Activated CD4-positive, alpha-beta T cell treated with anti-CD3 and anti-CD28 coated beads, Interleukin-2, amount 10 ng/mL, durations not matched to agents 24 days and 14 days (primary cell): ENCODE measurements around the gene EIF1AX. TPM values are rescaled to one million over a fixed set of nuclear protein-coding genes. Genes with fewer than 3 reads are reported as not detected.
"Not testable (repeated sequence)": the region's sequence is repeated elsewhere in the genome, so short reads cannot be mapped to it uniquely, and the experiment has no call there.

ENCODE experiments used
- DNase-seq: peaks from one replicate; pipeline ENCODE4 v3.0.0; 2022
- H3K27ac Mint-ChIP-seq: one replicate; pipeline ENCODE4 v1.8.0; 2022; ENCODE audit warnings: mild to moderate bottlenecking, mixed read lengths
- H3K27me3 Mint-ChIP-seq: one replicate; pipeline ENCODE4 v1.8.0; 2022; ENCODE audit warnings: mixed read lengths
- H3K36me3 Mint-ChIP-seq: one replicate; pipeline ENCODE4 v1.8.0; 2022; ENCODE audit warnings: low read depth, mild to moderate bottlenecking, mixed read lengths
- H3K4me1 Mint-ChIP-seq: one replicate; pipeline ENCODE4 v1.8.0; 2021; ENCODE audit warnings: mixed read lengths
- H3K4me3 Mint-ChIP-seq: one replicate; pipeline ENCODE4 v1.8.0; 2022; ENCODE audit warnings: mild to moderate bottlenecking, moderate library complexity, mixed read lengths
- H3K9me3 Mint-ChIP-seq: one replicate; pipeline ENCODE4 v1.8.0; 2021; ENCODE audit warnings: mixed read lengths
- intact Hi-C: fragments of 100-400 bp; cut with micrococcal nuclease; formaldehyde crosslinking; loops from one replicate; pipeline ENCODE4 v1.15.1; 2023
- total RNA-seq: library from RNA; stranded (reverse); gene quantifications from 2 replicates; pipeline ENCODE4 v1.2.3, GENCODE V29; 2022

The EIF1AX gene
- total RNA-seq, 1 donor from 2014 or later, result 118 TPM

DNA sequence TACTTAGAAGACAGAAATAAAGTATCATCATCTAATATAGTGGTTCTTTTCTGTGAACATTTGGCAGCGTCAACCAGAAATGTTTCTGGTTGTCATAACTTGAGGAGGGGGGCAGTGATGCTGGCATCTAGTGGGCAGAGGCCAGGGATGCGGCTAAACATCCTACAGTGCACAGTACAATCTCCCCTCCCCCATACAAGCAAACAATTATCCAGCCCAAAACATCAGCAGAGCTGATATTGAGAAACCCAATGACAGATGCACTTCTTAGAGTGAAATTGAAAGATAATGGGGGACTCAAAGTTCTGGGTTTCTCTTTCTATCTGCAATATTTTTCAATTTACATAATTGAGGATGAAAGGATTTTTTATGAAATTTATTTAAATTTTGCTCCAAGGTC lies 1.9 kb upstream of the EIF1AX start:
- peaks cover 17% of the 10 kb centered on the region for H3K4me1 Mint-ChIP-seq
- DNase-seq, result no peak
- intact Hi-C loops, result loop anchor here (5.0 kb wide), 1 partner anchor 124 kb away; the partner anchor contains the start of gene RPS6KA3
- no peaks in the 10 kb centered on the region for H3K27me3 Mint-ChIP-seq
- no peak overlapping the region for H3K4me3 Mint-ChIP-seq
- peaks cover 19% of the 10 kb centered on the region for H3K36me3 Mint-ChIP-seq
- no peaks in the 10 kb centered on the region for H3K9me3 Mint-ChIP-seq
- no peak overlapping the region for H3K27ac Mint-ChIP-seq

DNA sequence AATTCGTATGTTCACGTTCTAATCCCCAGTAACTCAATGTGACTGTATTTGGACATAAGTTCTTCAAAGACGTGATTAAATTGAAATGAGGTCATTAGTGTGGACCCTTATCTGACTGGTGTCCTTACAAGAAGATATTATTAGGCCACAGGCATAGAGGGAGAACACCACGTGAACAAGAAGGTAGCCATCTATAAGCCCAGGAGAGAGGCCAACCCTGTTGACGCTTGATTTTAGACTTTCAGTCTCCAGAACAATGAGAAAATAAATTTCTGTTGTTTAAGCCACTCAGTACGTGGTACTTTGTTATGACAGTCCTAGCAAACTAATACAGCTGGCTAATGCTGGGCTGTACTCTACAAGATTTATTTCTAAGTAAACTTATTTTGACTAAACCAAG lies 1.5 kb upstream of the EIF1AX start:
- intact Hi-C loops, result loop anchor here (5.0 kb wide), 1 partner anchor 124 kb away; the partner anchor contains the start of gene RPS6KA3
- no peak for DNase-seq
- peak overlapping the region; percentile 51 for H3K4me3 Mint-ChIP-seq
- H3K27ac Mint-ChIP-seq, result peak overlapping the region; percentile 65
- H3K36me3 Mint-ChIP-seq, result peaks cover 18% of the 10 kb centered on the region
- no peaks in the 10 kb centered on the region for H3K9me3 Mint-ChIP-seq
- no peaks in the 10 kb centered on the region for H3K27me3 Mint-ChIP-seq
- H3K4me1 Mint-ChIP-seq, result peaks cover 17% of the 10 kb centered on the region

DNA sequence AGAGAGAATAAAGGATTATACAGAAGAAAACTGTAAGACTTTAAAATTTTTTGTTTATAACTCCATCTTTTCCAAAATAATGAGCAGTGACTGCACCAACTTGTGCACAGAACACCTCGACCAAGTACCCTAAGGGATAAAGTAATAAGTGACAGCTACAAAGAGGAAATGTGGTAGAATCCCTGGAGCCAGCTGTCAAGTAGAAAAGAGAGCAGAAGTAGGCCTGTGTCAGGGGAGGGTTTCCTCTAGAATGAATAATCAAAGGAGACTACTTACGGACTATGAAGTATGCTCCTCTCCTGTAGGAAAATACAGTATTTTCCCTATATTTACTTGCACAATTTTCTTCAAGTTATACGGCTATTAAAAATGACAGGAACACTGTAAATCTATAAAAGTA lies 1.2 kb downstream of the EIF1AX start:
- H3K4me1 Mint-ChIP-seq, result peaks cover 25% of the 10 kb centered on the region
- H3K27me3 Mint-ChIP-seq, result no peaks in the 10 kb centered on the region
- peaks cover 35% of the 10 kb centered on the region for H3K36me3 Mint-ChIP-seq
- no peak for DNase-seq
- peak overlapping the region; percentile 11 for H3K27ac Mint-ChIP-seq
- peak overlapping the region; percentile 88 for H3K4me3 Mint-ChIP-seq
- H3K9me3 Mint-ChIP-seq, result no peaks in the 10 kb centered on the region
- intact Hi-C loops, result loop anchor here (5.0 kb wide), 1 partner anchor 127 kb away; the partner anchor contains the start of gene RPS6KA3

DNA sequence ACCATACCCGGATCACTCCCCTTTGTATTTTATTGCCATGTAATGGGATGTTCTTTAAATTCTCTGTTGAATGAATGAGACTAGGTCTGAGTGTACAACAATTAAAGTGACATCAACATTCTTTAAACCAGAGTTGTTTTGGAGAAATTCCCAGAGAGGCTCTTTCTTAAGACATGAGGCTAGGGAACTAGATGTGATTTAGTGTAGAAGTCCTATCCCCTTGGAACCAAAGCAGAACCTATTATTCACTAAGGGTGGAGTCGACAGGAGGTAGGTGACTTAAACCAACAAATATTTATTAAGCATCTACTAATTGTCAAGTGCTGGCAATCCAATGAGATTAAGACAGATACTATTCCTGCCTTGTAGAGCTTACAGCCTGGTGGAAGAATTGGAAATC lies 1.7 kb downstream of the EIF1AX start:
- Mint-ChIP-seq H3K4me1 (peaks cover 24% of the 10 kb centered on the region), H3K36me3 (peaks cover 35% of the 10 kb centered on the region), H3K27ac (no peak overlapping the region), H3K9me3 (no peaks in the 10 kb centered on the region), H3K27me3 (no peaks in the 10 kb centered on the region), H3K4me3 (peak overlapping the region; percentile 88)
- intact Hi-C loops, result loop anchor here (5.0 kb wide), 1 partner anchor 127 kb away; the partner anchor contains the start of gene RPS6KA3
- no peak for DNase-seq

DNA sequence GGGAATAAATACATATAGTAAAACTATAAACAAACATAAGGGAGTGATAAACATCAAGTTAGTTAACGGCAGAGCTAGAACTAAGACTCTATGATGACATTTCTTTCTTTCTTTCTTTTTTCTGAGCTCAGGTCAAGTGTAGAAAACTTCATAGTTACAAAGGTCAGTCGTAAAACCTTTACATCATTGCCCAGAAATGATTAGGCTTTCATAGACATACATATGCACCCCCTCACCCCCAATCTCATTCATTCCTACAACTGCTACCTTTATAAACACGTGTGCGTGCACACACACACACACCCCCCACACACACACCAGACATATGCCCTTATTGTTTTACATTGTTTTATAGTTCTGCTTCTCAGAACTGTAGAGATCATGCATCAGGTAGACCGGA lies 5.7 kb downstream of the EIF1AX start:
- intact Hi-C loops, result no loop called here
- H3K27me3 Mint-ChIP-seq, result no peaks in the 10 kb centered on the region
- no peak overlapping the region for H3K4me3 Mint-ChIP-seq
- DNase-seq, result no peak
- no peak overlapping the region for H3K27ac Mint-ChIP-seq
- H3K4me1 Mint-ChIP-seq, result peaks cover 17% of the 10 kb centered on the region
- H3K36me3 Mint-ChIP-seq, result peaks cover 46% of the 10 kb centered on the region
- H3K9me3 Mint-ChIP-seq, result no peaks in the 10 kb centered on the region

DNA sequence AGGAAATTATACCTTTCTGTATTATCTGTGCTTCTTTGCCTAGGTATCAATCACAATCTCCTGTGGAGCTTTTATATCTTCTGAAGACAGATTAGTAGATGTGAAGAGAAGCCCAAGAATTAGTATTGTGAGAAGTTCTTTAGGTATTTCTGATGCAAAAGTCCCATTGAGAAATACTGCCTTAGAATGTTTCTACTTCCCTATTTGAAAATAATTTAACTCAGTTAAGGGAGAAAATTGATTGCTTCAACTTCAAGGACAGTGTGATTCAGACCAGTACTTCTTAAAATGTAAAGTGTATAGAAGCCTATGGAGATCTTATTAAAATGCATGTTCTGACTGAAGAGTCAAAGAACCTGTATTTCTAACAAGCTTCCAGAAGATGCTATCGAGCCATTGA lies 9.0 kb downstream of the EIF1AX start:
- Mint-ChIP-seq H3K27me3 (no peaks in the 10 kb centered on the region), H3K4me3 (no peak overlapping the region), H3K9me3 (no peaks in the 10 kb centered on the region), H3K36me3 (peaks cover 36% of the 10 kb centered on the region), H3K27ac (no peak overlapping the region), H3K4me1 (peaks cover 10% of the 10 kb centered on the region)
- intact Hi-C loops, result no loop called here
- no peak for DNase-seq

DNA sequence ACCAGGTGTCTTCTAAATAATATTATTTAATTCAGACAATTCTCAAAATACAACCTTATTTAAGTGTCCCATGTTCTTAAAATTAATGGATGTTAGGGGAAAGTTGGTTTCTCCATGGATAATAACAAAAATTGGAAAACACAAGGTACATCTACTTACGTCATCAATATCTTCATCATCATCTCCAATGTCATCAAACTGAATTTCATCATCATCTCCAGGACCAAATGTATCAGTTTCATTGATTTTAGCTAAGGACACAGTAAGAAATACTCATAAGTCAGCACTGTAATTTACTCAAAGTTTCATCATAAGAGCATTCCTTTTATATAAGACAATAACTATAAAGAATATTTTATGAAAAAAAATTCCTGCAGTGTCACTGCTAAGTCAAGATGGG lies 11.3 kb downstream of the EIF1AX start:
- Mint-ChIP-seq H3K9me3 (no peaks in the 10 kb centered on the region), H3K27me3 (no peaks in the 10 kb centered on the region), H3K4me3 (no peak overlapping the region), H3K36me3 (peaks cover 17% of the 10 kb centered on the region), H3K27ac (no peak overlapping the region), H3K4me1 (peaks cover 2% of the 10 kb centered on the region)
- DNase-seq, result no peak
- intact Hi-C loops, result no loop called here

DNA sequence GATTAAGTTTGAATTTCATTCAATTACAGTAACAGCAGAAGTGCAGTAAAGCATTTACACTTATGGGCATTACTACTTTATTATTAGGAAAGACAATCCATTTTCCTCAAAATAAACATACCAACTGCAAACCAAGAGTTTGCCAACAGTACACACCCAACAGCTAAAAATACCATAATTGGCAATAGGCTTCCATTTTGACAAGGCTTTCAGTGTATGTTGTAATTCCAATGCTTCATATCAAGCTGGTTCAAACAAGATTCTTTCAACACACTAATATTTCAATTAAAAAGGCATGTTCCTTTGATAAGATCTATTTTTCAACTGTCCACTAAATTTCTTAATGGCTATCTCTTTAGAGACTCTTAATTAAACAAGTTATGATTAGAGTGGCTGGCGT lies 12.1 kb downstream of the EIF1AX start:
- intact Hi-C loops, result loop anchor here (10.0 kb wide), 1 partner anchor 225 kb away; no protein-coding TSS in a partner anchor
- Mint-ChIP-seq H3K4me1 (peaks cover 2% of the 10 kb centered on the region), H3K4me3 (no peak overlapping the region), H3K9me3 (no peaks in the 10 kb centered on the region), H3K27me3 (no peaks in the 10 kb centered on the region), H3K36me3 (peaks cover 22% of the 10 kb centered on the region), H3K27ac (no peak overlapping the region)
- no peak for DNase-seq

DNA sequence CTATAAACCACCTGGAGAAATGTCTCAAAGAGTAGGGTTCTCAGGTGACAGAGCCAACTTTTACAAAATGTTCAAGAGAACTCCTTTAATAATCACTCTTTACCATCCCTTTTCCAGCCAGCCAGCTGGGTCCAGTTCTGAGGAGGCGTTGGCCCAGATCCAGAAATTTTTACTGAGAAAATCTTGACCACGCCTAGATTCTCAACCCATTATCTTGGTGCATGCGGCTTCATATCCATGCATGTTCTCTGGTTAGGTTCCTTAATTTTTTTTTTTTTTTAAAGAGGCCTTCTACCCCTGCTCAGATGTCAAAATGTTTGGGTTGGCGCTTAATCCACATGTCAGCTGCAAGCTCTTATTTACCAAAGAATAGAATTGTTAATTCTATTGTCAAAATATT lies 13.0 kb downstream of the EIF1AX start:
- Mint-ChIP-seq H3K4me1 (peaks cover 2% of the 10 kb centered on the region), H3K27ac (no peak overlapping the region), H3K36me3 (peaks cover 20% of the 10 kb centered on the region), H3K4me3 (no peak overlapping the region), H3K27me3 (no peaks in the 10 kb centered on the region), H3K9me3 (no peaks in the 10 kb centered on the region)
- intact Hi-C loops, result loop anchor here (10.0 kb wide), 1 partner anchor 224 kb away; no protein-coding TSS in a partner anchor
- no peak for DNase-seq

DNA sequence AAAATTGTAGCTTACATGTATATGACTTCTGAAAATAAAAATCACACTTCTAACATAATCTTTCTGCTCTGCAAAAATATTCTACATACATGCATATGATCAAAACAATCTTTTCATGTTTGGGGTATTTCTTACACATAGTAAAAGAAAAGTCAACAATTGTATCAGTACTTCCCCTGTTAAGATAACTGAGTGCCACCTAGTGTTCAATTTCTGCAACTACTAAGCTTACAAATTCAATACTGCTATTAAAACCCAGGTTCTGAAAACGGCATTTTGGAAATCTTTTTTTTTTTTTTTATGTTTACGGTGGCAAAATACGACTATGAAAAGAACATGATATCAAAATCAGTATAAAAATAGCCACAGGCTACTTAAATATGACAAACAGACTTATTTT lies 14.2 kb downstream of the EIF1AX start:
- intact Hi-C loops, result loop anchor here (10.0 kb wide), 1 partner anchor 223 kb away; no protein-coding TSS in a partner anchor
- H3K27me3 Mint-ChIP-seq, H3K27ac Mint-ChIP-seq, DNase-seq, H3K9me3 Mint-ChIP-seq, H3K4me3 Mint-ChIP-seq, H3K4me1 Mint-ChIP-seq: not testable (repeated sequence)
- peaks cover 14% of the 10 kb centered on the region for H3K36me3 Mint-ChIP-seq

DNA sequence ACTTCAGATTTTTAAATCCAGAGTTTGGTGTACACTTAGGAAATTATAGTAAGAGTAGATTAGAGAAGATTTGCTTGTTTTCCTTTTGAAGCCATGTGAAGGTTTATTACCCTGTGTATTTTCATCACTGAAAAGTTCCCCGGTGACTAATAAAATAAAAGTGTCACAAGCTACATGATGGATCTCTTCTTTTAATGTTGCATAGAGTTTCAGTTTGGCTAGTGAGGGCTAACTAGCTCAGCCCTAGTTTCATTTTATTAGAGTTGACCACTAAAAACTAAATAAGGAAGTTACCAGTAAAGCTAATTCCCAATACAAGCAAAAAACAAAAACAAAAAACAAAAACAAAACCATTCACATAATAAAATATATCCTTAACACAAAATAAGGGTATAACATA lies 14.8 kb downstream of the EIF1AX start:
- intact Hi-C loops, result loop anchor here (10.0 kb wide), 1 partner anchor 222 kb away; no protein-coding TSS in a partner anchor
- not testable (repeated sequence) for H3K27me3 Mint-ChIP-seq, DNase-seq, H3K4me3 Mint-ChIP-seq, H3K4me1 Mint-ChIP-seq, H3K27ac Mint-ChIP-seq, H3K9me3 Mint-ChIP-seq
- peaks cover 13% of the 10 kb centered on the region for H3K36me3 Mint-ChIP-seq

DNA sequence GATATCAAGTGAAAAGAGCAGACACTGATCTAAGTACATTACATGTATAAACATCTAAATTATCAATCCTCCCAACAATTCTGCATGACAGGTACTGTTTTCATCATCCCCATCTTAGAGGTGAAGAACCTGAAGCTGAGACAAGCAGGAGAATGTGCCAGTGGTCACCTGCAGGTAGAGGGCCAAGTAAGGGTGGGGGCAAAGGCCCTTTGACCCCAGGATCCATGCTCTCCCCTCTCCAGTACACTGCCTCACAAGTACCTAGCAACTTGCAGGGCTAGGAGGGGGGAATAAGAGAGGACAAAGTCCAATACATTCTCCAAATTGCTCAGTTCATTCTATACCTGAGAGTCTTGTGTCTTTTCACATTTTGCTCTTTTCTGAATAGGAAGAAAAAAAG lies 16.7 kb downstream of the EIF1AX start:
- intact Hi-C loops, result loop anchor here (10.0 kb wide), 1 partner anchor 220 kb away; no protein-coding TSS in a partner anchor
- no peak for DNase-seq
- Mint-ChIP-seq H3K4me1 (no peaks in the 10 kb centered on the region), H3K27me3 (no peaks in the 10 kb centered on the region), H3K9me3 (no peaks in the 10 kb centered on the region), H3K36me3 (peaks cover 10% of the 10 kb centered on the region), H3K27ac (no peak overlapping the region), H3K4me3 (no peak overlapping the region)

DNA sequence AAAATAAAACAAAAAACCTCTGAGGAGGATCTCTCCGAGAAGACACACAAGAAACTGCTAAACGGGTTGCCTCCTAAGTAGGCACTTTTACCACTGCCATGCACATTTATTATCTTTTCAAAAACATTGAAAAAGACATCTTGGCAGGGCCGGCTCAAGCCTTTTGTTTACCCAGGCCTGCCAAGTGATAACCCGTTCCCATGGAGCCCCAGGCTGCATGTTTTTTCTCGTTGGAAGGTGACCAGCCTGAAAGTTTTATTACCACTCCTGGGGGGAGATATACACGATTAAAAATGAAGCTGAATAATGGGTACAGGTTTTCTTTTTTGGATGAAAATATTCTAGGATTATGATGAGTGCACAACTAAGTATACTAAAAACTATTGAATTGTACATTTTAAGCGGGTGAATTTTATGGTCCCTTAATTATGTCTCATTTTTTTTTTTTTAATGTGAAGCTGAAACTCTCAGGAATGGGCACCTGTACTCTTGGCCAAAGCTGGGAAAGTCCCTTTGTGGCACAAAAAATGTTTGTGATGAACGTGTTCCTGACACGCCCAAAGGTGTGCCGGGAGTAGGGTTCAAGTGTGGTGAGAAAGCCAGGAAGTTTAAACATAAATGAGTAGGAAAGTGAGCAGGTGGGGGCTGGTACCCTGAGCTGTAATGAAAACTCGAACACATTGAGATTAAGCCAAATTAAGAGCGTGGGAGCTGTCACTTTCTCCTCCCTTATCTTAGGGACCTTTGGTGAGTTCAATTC lies 23.4 kb downstream of the EIF1AX start:
- intact Hi-C loops, result no loop called here
- Mint-ChIP-seq H3K9me3 (no peaks in the 10 kb centered on the region), H3K27ac (no peak overlapping the region), H3K36me3 (no peaks in the 10 kb centered on the region), H3K27me3 (peaks cover 15% of the 10 kb centered on the region), H3K4me3 (no peak overlapping the region), H3K4me1 (peaks cover 3% of the 10 kb centered on the region)
- no peak for DNase-seq

DNA sequence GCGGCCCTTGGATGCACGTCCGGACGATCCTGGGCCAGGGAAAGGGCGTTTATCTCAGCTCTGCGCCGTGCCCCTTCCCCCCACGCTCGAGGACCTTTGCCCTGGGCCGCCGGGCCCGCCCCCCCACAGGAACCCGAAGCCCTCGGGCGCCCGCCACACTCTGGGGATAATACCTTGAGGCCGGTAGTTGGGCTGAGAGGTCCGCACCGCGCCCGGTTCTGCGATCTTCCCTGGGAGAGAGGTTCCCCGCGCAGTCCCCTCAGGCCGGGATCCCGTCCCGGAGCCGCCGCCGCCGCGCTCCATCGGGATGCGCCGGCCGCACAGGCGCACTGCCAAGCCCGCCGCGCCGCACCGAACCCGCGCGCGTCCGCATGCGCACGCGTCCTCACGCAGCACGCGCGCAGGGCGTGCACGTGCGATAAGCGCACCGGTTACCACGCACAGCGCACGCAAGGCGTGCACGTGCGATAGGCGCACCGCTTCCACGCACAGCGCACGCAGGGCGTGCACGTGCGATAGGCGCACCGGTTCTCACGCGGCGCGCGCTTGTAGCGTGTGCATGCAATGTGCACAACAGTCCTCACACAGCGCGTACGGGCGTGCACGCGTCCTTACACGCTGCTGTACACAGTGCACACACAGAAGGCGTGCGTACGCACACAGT lies 24.9 kb downstream of the EIF1AX start, which contains the start of gene MAP7D2:
TSS of gene MAP7D2 (minus strand) at position 331 of the 664 bp plus-strand sequence. CDS start at position 303, 28 bp downstream.
- H3K27ac Mint-ChIP-seq, result no peak within 1 kb of the TSS
- no peaks in the 10 kb centered on the region for H3K9me3 Mint-ChIP-seq
- H3K4me3 Mint-ChIP-seq, result peak within 1 kb of the TSS; percentile 64
- peaks cover 15% of the 10 kb centered on the region for H3K27me3 Mint-ChIP-seq
- intact Hi-C loops, result no loop called here
- no peaks in the 10 kb centered on the region for H3K36me3 Mint-ChIP-seq
- DNase-seq, result no peak
- H3K4me1 Mint-ChIP-seq, result peaks cover 3% of the 10 kb centered on the region
